Lung (tissue), 16 donors: ENCODE results near the gene SLC26A11. TPM values are rescaled to one million over a fixed set of nuclear protein-coding genes. Genes with fewer than 3 reads are reported as not detected.
A peak's percentile ranks its signal among the peaks of the same experiment; 100 is the strongest.

Experiments used
- ATAC-seq: fragments of 200-7000 bp; cut with Tn5 transposase; one replicate; pipeline ENCODE4 v1.9.1; 2020; ENCODE audit warnings: moderate number of reproducible peaks; ENCODE audit not compliant: insufficient read depth, low FRiP score
- DNase-seq, 3 donors: peaks; one replicate each; pipeline ENCODE4 v3.0.0-alpha.2; 2013 to 2017
- H3K27ac ChIP-seq, 2 donors: one replicate each; pipeline ENCODE4 v1.5.1; 2013; ENCODE audit warnings: mild to moderate bottlenecking in 2 of 2, moderate library complexity in 2 of 2, control low read depth in 1 of 2, inconsistent platforms in 1 of 2, low read depth in 1 of 2, low read length in 1 of 2
- H3K27me3 ChIP-seq, 3 donors: one replicate each; pipeline ENCODE4 v1.5.1; 2013; ENCODE audit warnings: low read length in 2 of 3; ENCODE audit not compliant: control insufficient read depth in 3 of 3, insufficient read depth in 3 of 3
- H3K36me3 ChIP-seq, 4 donors: one replicate each; pipeline ENCODE4 v1.5.1; 2013; ENCODE audit warnings: low read length in 4 of 4, mild to moderate bottlenecking in 1 of 4, moderate library complexity in 1 of 4; ENCODE audit not compliant: control insufficient read depth in 4 of 4, insufficient read depth in 4 of 4
- H3K4me1 ChIP-seq, 5 donors: one replicate each; pipeline ENCODE4 v1.5.1; 2013; ENCODE audit warnings: low read length in 5 of 5, mild to moderate bottlenecking in 2 of 5, moderate library complexity in 1 of 5; ENCODE audit not compliant: control insufficient read depth in 5 of 5, insufficient read depth in 5 of 5
- H3K4me3 ChIP-seq: one replicate; pipeline ENCODE4 v1.5.1; 2013; ENCODE audit warnings: mild to moderate bottlenecking, control low read depth, moderate library complexity
- H3K9ac ChIP-seq, 2 donors: one replicate each; pipeline ENCODE4 v1.5.1; 2013; ENCODE audit warnings: low read length in 2 of 2, control low read depth in 1 of 2; ENCODE audit not compliant: insufficient read depth in 1 of 2
- H3K9me3 ChIP-seq, 4 donors: one replicate each; pipeline ENCODE4 v1.5.1; 2013; ENCODE audit warnings: low read length in 3 of 4, mild to moderate bottlenecking in 1 of 4, moderate library complexity in 1 of 4; ENCODE audit not compliant: control insufficient read depth in 4 of 4, insufficient read depth in 3 of 4
- WGBS, 2 donors: extraction: QIAGEN DNeasy Blood & Tissue Kit; methylation state at CpG; one replicate each; pipeline ENCODE4 v1.1.7; 2013; 5-methylcytosine and 5-hydroxymethylcytosine counted together
- long read RNA-seq, 5 donors: transcript quantifications; one replicate each; lab custom pipeline, GENCODE V29; 2026
- polyA plus RNA-seq, 2 donors: library from polyadenylated mRNA; stranded (reverse); fragments of 200-250 nt; gene quantifications; one replicate each; pipeline ENCODE4 v1.2.1, GENCODE V29; 2013
- total RNA-seq, 2 donors: library from RNA; depleted of rRNA in 1 of 2; stranded (reverse); fragments of >200 nt in 1 of 2; gene quantifications; one replicate each; pipeline ENCODE4 v1.2.1, GENCODE V29; 2014 to 2021
- TF ChIP-seq, protein P1 (sequence below): IDR thresholded peaks from 2 replicates; pipeline ENCODE4 v1.5.1; 2012; ENCODE audit warnings: mild to moderate bottlenecking; ENCODE audit errors: control extremely low read depth, extremely low read depth
- donor health status: control.
- donor health status: control.
- donor health status: Bipolar disorder and iron deficiency.
- donor health status: healthy.
- donor health status: DM: yes; HTN: yes; CAD: no.

SLC26A11 gene
- total RNA-seq (10 to 100 TPM; 27.8 to 34.2 TPM), polyA plus RNA-seq (10 to 100 TPM; 25.0 to 37.0 TPM)
- long read RNA-seq, donor 1, partial matches to known transcripts: 0 of 7 reads
- long read RNA-seq, donor 1, other reads (novel, unspliced or antisense): 0 of 7 reads
- long read RNA-seq, donor 2: 0 reads
- long read RNA-seq, donor 3, partial matches to known transcripts: 0 of 1 reads
- long read RNA-seq, donor 3, other reads (novel, unspliced or antisense): 0 of 1 reads
- long read RNA-seq, donor 4, partial matches to known transcripts: 0 of 2 reads
- long read RNA-seq, donor 4, other reads (novel, unspliced or antisense): 0 of 2 reads
- long read RNA-seq, donor 5, partial matches to known transcripts: 5 of 15 reads
- long read RNA-seq, donor 5, other reads (novel, unspliced or antisense): 10 of 15 reads

DNA sequence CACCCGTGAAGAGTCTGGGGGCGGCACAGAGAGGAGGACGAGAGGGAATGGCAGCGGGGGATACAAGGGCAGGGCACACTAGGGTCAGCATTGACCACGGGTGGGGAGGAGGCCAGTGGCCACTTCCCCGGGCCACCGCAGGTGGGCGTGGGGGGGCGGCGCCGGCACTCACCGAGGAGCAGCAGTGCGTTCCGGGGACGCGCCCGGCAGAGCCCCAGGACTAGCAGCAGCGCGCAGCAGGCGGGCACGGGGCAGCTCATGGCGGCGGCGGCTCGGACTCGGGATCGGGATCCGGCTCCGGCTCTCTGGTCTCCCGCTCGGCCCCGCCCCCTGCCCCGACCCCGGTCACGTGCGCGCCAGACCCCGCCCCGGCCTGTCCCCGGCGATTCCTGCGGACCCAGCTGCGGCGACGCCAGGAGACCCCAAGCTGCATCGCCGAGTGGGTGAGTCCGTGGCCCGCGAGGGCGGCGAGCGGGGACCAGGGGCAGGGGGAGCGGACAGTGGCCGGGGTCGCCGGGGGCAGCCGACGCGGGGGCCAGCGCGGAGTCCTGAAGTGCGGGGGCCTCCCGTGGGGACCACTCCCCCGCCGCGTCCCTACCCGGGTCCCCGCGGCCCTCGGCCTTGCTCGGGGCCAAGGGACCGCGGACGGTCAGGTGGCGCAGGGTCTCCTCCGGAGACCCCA, at the start of gene SLC26A11, which contains the start of gene SGSH:
Gene SLC26A11 (plus strand): TSS at position 374 of the 682 bp plus-strand sequence. CDS start 1,134 bp downstream, outside the sequence.
Gene SGSH (minus strand): TSS at position 280 of the 682 bp plus-strand sequence. CDS start 20 bp downstream, at position 260.
- Histone ChIP-seq H3K9me3 (no peaks in the 10 kb centered on the region), H3K27ac (peak within 1 kb of the TSS; percentile 47 to 95), H3K27me3 (no peaks in the 10 kb centered on the region), H3K36me3 (peaks cover 0 to 21% (median 19%) of the 10 kb centered on the region in 4 donors), H3K9ac (peak within 1 kb of the TSS; percentile 56 to 68), H3K4me1 (peaks cover 0 to 16% (median 5%) of the 10 kb centered on the region in 5 donors), H3K4me3 (peak within 1 kb of the TSS; percentile 96)
- TF ChIP-seq, protein P1, sequence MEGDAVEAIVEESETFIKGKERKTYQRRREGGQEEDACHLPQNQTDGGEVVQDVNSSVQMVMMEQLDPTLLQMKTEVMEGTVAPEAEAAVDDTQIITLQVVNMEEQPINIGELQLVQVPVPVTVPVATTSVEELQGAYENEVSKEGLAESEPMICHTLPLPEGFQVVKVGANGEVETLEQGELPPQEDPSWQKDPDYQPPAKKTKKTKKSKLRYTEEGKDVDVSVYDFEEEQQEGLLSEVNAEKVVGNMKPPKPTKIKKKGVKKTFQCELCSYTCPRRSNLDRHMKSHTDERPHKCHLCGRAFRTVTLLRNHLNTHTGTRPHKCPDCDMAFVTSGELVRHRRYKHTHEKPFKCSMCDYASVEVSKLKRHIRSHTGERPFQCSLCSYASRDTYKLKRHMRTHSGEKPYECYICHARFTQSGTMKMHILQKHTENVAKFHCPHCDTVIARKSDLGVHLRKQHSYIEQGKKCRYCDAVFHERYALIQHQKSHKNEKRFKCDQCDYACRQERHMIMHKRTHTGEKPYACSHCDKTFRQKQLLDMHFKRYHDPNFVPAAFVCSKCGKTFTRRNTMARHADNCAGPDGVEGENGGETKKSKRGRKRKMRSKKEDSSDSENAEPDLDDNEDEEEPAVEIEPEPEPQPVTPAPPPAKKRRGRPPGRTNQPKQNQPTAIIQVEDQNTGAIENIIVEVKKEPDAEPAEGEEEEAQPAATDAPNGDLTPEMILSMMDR: no peak
- DNase-seq (peak; percentile 74 to 86 (median 79)), ATAC-seq (peak; percentile 77)
- whole genome bisulfite sequencing, 2 donors: 0 to 2% methylated on average over 30 to 77 of the region's 77 CpGs

DNA sequence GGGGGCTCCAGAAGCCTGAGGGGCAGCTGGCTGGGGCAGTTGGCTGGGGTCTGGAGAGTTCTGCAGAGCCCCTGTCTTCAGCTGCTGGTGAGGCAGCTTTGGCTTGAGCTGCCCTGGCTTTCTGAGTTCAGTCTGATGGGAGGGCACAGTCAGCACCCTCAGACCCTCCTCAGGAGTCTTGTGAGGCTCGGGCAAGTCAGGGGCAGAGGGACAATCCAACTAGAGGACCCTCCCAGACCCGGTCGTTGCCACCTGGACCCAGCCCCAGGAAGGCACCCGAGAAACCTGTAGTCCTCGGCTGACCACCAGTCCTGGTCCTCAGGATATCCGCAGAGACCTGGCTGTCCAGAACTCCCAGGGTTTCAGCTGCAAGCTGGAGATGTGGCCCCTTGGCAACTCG, 48.5 kb upstream of the SLC26A11 start:
- peaks cover 0 to 3% (median under 1%) of the 10 kb centered on the region in 4 donors for H3K9me3 ChIP-seq
- ATAC-seq (no peak), DNase-seq (no peak)

DNA sequence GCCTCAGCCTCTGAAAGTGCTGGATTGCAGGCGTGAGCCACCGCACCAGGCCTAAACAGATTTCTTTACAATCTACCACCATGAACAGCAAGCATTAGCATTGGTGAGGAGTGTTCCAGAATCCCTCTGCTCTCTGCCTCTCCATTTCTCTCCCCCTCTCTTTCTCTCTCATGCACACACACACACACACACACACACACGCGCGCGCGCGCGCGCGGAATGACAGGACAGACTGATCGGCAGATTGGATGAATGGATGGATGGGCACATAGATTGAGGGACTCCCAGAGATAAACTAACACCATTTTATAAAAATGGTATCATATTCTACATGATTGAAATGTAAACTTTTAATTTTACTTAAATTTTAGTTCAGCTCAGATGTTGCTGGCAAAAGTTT, 47.1 kb upstream of the SLC26A11 start:
- no peak for DNase-seq
- Histone ChIP-seq H3K27me3 (no peaks in the 10 kb centered on the region), H3K27ac (no peak overlapping the region), H3K4me1 (peaks cover 0 to 8% (median 0%) of the 10 kb centered on the region in 5 donors), H3K4me3 (no peak overlapping the region), H3K9me3 (peaks cover 0 to 3% (median under 1%) of the 10 kb centered on the region in 4 donors), H3K36me3 (no peaks in the 10 kb centered on the region), H3K9ac (no peak overlapping the region)
- ATAC-seq: no peak
- WGBS, 2 donors: 77 to 79% methylated on average over 12 of the region's 12 CpGs
- TF ChIP-seq, protein P1: no peak

More for the DNA sequence above, 48.5 kb upstream of the SLC26A11 start:
- Histone ChIP-seq H3K36me3 (no peaks in the 10 kb centered on the region), H3K27me3 (no peaks in the 10 kb centered on the region), H3K4me3 (no peak overlapping the region), H3K4me1 (peaks cover 0 to 8% (median 0%) of the 10 kb centered on the region in 5 donors), H3K27ac (no peak overlapping the region), H3K9ac (no peak overlapping the region)
- WGBS, 2 donors: 91 to 93% methylated on average over 7 of the region's 7 CpGs
- TF ChIP-seq, protein P1: no peak
